GF-D8 (cell line): ENCODE results near the gene LGR6.
A peak's percentile ranks its signal among the peaks of the same experiment; 100 is the strongest.
"Not testable (repeated sequence)": the region's sequence is repeated elsewhere in the genome, so short reads cannot be mapped to it uniquely, and the experiment has no call there.

Source experiments
- DNase-seq: peaks from one replicate; lab custom pipeline; 2025; lab: John Stamatoyannopoulos, UW

Gene LGR6

DNA sequence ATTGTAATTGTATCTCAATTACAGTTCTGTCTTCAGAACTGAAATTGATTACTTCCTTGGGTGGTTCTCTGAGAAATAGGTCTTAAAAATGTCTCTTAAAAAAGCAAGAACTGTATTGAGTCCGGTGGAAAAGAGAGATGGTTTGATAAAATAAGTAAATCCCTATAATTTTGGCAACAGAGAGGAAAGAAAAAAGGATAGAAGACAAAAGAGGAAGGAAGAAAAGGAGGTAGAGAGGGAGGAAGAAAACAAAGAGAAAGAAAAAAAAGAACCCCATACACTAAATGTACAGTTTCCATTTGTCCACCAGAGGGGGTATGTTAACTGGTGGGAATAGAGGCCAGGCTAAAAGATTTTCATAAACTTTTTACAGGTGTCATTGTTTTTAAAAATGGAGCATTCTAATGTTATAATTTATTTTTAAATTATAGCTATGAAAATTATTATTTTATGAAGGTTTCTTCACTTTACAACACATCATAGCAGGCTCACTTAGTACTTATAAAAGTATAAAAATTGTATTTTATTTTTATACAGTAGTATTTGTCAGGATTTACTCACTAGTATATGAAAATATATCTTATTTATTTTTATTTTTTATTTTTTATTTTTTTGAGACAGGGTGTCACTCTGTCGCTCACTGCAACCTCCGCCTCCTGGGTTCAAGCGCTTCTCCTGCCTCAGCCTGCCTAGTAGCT is 150.2 kb downstream of the LGR6 start:
- DNase-seq, result peak; percentile 27

DNA sequence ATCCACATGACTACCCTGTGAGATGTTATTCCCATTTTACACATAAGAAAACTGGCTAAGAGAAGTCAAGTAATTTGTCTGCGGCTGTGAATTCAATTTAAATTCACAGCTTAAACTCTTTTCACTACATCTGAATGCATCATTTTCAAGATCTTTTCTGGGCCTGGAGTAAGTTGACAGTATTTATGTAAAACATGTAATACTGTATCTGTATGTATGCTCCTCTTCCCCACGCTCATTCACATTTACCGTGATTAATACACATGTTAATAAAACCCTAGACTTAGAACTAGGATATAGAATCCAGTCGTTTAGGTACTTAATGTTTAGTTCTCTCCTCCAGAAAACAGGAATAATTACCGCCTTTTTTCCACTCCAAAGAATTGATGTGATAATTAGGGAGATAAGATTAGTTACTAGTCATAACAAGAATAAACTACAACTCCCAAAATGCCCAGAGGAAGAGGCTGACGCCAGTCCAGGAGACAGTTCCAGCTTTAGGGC is 154.5 kb downstream of the LGR6 start:
- no peak for DNase-seq

DNA sequence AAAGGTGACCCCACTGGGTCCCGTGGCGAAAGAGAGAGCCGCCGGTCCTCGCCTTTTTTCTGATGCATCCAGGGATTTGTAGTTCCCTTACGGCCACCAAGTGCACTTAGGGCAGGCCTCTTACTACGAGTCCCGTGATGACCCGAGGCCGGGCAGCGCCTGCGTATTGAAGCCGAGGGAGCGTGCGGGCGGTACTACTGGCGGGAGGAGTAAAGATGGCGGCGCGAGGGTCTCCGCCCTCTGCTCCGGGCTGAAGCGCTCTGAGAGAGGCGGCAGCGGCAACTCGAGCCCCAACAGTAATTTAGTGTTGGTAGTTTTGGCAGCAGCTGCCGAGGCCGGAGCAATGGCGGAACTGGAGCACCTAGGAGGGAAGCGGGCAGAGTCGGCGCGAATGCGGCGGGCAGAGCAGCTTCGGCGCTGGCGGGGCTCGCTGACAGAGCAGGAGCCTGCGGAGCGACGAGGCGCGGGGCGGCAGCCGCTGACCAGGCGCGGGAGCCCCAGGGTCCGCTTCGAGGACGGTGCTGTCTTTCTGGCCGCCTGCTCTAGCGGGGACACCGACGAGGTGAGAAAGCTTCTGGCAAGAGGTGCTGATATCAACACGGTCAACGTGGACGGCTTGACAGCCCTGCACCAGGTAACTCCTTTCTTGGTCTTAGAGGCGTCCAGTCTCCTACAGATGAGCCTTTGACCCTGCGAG is 155.1 kb downstream of the LGR6 start, which contains the start of gene PPP1R12B:
PPP1R12B (plus strand) TSS at position 191 of the 697 bp plus-strand sequence; CDS start at position 344, 153 bp downstream.
- peak; percentile 97 for DNase-seq

DNA sequence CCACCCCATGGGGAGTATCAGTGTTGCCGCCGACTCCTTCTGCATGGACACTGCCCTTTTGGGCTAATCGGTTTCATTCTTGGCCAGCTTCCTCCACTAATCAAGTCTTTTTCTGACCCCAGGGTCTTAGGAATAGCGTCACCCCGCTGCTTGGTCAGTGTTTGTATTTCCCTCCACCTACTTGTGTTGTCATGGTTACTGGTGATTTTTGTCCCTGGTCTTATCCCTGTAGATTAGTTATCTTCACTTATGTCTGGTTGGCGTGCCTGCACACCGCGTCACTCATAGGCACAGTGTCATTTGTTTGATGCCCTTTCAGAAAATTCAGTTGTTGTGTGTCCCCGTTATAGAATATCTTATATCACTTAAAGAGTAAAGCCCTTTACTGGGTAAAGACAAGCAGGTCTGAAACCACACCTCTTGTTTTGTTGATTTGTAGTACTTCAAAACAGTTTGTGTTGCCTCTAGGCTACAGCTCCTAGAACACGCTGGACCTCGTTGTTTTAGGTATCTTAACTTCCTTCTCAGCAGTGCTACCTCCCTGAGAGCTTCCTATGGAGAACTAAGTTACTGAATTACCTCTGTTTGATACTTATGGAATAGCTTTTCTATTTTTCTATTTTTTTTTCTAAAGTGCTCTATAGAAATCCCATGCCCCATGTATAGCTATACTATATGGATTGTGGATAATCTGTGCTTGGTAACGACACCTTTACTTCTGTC is 155.8 kb downstream of the LGR6 start:
- DNase-seq, result no peak

DNA sequence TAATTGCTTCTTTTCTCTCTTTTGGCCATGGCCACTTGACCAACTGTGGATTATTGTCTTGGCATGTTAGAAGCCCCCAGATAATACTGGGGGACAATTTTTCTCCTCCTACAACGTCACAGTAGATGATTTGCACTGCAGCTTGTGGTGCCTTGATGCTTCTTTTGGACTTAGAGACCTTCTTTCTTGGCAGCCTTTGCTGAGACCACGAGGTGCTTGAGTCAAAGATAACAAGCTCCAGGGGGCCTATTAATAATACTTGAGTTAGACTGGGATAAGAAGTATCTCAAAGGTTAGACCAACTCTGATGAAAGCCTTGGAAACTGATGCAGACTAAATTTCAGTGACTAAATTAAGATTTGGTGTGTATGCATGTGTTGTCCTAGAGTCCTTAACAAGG is 158.1 kb downstream of the LGR6 start:
- no peak for DNase-seq

DNA sequence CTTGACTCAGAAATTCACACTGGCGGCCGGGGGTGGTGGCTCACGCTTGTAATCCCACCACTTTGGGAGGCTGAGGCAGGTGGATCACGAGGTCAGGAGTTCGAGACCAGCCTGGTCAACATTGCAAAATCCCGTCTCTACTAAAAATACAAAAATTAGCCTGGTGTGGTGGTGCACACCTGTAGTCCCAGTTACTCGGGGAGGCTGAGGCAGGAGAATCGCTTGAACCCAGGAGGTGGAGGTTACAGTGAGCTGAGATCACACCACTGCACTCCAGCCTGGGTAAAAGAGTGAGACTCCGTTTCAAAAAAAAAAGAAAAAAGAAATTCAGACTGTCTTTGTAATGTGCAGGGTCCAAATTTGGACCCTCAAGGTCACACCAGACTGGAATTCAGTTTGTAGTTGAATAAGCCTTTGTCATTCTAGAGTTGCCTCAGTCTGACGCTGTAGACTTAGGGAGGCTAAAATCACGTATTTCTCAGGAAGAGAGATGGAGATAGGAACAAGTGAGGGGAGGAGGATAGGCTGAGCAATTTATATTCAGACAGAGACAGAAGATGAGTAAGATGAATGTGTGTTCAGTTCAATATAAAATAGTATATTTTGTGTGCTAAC is 159.1 kb downstream of the LGR6 start:
- not testable (repeated sequence) for DNase-seq

DNA sequence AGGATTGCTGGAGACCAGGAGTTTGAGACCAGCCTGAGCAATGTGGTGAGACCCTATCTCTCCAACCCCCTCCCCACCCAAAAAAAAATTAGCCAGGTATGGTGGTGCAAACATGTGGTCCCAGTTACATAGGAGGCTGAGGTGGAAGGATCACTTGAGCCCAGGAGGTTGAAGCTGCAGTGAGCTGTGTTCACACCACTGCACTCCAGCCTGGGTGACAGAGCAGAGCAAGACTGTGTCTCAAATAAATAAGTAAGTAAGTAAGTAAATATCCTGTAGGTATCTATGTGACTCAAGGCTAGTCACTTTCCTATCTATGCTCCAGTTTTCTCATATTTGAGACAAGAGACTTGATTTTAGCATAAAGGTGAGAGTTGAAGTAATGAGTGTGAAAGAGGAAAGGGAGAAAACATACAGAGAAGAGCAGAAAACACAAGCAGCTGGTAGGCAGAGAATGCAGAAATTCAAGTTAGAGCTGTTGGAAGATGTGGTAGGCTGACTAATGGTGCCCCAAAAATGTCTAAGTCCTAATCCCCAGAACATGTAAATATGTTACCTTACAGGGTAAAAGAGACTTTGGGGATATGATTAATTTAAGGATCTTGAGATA is 162.4 kb downstream of the LGR6 start:
- DNase-seq, result no peak

DNA sequence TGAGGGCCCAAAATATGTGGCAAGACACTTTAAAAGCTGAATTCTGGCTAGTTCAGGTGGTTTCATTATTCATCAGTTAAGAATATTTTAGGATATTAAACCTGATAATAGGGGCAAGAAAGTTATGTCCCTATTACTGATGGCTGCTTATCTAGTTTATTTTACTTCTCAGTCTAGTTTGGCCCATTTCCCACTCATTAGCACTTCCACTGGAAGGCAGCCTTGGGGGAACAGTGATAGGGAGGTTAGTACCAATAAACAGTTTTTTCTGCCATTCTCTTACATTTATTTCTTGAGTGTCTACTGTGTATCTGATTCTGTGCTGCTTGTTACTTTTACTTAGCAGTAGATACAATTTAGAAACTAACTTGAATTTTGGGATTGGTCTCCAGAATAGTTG is 163.9 kb downstream of the LGR6 start:
- no peak for DNase-seq

DNA sequence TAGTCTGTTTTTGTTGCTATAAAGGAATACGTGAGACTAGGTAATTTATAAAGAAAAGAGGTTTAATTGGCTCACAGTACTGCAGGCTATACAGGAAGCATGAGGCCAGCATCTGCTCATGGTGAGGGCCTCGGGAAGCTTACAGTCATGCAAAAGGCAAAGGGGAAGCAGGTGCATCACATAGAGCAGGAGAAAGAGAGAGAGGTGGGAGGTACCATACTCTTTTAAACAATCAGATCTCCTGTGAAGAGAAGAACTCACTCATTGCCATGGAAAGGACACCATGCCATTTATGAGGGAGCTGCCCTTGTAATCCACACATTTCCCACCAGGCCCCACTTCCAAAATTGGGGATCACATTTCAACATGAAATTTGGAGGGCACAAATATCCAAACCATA is 167.6 kb downstream of the LGR6 start:
- no peak for DNase-seq

DNA sequence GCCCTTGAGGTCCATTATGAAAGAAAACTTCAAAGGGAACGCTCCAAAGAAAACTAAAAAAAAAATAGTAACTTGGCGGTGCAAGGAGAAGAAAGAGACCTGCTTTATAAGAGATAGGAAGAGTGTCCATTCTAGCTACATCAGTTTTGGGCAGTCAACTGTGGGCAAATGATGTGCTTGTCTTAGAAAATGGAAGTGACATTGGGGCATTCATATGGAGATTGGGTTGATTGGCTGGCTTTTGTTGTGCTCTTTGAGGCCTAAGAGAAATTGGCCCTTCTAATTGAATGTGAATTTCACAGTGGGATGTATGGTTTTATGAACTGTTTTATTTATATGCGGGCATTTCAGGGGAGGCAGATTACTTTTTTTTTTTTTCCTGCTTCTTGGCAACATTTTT is 168.1 kb downstream of the LGR6 start:
- no peak for DNase-seq

DNA sequence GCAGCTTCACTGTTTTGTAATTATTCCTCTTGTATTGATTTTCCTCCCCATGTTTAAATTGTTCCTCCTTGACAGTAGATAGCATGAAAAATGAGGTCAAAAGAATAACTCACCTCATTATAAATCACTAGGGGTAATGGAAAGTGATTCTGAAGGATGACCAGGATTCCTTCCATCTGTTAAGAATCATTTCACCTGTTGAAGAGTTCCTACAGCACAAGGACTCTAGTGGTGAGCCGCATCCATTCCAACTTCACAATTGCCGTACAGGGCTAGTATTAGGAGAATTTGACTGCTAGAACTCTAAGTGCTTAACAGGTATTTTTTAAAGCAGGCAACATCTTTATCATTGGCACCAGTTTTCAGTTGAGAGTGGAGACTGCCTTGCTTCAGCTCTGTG is 168.6 kb downstream of the LGR6 start:
- DNase-seq, result no peak

DNA sequence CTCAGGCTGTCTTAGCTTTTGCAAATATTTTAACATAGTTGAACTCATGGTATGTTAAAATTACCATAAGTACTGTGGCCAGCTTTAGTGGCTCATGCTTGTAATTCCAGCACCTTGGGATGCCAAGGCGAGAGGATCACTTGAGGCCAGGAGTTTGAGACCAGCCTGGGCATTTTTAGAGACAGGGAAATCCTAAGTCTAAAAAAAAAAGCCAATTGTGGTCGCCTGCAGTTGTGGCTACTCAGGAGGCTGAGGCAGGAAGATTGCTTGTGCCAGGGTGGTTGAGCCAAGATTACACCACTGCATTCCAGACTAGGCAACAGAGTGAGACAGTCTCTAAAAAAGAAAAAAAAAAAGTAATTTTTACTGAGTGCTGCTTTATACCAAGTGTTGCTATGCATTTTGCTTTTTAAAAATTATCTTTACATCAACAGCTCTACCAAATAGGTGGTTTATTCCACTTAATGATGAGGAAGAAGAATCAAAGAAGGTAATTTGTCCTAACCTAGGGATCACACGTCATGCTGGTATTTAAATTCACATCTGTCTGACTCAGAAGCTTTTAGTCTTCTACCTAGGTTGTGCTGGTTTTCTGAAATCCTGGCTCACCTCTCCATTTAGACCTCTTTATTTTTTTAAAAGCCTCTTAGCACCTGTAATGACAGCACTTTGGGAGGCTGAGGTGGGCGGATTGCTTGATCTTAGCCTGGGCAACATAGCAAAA is 171.7 kb downstream of the LGR6 start:
- DNase-seq, result peak; percentile 69

DNA sequence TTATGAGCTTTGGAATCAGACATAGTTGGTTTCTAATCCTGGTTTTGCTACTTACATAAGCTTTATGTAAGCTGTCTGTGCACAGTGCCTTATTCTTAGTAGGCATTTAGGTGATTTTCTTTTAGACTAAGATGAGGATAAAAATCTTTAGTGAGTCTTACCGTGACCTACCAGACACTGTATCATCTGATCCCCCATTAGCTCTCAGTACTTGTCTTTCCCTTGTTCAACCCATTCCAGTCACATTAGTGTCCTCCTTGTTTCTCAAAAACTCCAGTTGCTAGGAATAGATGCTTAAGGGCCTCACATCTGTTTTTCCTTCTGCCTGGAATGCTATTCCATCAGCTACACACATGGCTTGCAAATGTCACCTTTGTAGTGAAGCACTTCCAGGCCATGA is 173.7 kb downstream of the LGR6 start:
- DNase-seq, result no peak
